GM18858 (cell line): Measurements from ENCODE around the gene CARMIL1.

Experiments used
- ATAC-seq: cut with Tn5 transposase; IDR thresholded peaks from one replicate; pipeline ENCODE4 v1.9.1; 2021; ENCODE audit not compliant: unreplicated experiment

The CARMIL1 gene

DNA sequence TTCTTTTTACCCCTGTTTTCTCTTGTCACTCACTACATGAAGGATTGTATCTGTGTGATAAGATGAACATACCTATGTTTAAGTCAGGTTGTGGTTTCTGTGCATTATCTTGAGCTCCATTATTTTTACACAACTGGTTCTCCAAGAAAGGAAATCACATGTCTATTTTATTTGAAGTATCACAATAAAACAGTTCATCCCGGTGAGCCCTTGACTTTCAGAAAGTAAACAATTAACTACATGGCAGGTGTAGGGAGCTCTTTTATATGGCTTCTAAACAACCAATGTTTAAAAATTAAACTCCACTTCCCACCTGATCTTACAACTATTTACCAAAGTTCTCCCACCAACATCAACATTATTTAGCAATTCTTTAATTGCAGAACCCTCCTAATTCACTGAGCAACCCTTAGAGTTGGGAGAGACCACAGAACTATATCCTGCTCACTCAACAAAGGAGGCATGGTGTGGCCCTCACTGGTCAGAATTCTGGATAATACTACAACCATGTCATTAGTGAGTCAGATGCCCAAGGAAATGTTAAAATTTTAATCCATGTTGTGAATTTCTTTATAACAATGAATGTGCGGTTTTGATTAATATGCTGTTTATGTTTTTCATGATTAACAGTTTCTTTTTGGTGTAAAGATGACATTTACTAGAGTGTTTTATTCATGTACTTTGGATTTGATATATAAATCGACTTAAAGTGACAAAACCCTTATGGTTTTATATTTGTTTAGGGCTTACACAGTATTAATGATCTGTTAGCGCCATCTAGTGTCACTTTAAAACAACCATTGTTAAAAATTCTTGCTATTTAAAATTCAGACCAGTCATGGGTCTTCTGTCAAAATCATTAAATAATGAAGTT is 322.9 kb downstream of the CARMIL1 start:
- ATAC-seq = no peak

DNA sequence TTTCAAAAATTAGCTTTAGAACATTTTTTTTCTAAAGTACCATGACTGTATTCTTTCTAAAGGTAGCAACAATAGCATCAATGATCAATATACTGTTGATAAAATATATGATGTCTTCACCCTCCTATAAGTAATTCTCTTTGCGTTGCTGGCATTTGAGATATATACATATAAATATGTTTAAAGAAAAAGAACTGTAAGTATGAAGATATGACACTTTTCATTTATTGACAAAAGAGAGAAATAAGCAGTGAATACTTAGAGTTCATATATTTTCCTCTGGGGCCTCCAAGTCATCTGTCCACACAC is 323.5 kb downstream of the CARMIL1 start:
- ATAC-seq = no peak

DNA sequence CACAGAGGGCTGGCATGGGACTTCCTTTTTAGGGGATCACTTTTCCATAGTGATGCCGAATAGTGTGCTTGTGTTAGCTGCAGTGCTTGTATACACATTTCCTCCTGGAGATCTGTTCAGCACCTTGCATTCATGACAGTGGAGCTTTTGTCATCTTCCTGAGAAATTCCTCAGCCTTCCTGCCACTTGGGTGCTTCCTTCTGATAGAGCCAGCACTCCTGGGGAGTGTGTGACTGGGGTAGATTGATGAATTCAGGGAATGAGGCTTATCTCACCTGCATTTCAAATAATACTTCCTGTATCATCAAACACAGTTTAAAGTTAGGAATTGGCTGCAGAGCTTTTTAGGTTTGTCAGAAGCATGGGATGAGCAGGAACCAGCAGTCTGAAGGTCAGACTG is 324.1 kb downstream of the CARMIL1 start:
- ATAC-seq = no peak

DNA sequence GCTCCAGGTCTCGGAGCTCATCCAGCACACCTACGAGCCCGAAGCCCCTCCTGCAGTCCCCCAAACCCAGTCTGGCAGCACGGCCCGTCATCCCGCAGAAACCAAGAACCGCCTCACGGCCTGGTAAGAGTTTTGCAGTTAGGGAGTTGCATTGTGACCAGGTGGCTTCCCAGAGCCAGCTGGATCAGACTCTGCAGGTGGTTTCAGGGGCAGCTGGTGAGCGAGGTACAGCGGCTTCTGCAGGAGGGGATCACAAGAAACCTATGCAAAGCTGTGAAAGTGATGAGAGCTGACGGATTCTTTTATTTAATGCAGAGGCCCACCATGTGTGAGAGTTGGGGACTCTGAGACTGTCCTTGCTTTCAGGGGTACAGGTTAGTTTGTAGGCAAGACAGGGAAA is 327.0 kb downstream of the CARMIL1 start:
- no peak for ATAC-seq

DNA sequence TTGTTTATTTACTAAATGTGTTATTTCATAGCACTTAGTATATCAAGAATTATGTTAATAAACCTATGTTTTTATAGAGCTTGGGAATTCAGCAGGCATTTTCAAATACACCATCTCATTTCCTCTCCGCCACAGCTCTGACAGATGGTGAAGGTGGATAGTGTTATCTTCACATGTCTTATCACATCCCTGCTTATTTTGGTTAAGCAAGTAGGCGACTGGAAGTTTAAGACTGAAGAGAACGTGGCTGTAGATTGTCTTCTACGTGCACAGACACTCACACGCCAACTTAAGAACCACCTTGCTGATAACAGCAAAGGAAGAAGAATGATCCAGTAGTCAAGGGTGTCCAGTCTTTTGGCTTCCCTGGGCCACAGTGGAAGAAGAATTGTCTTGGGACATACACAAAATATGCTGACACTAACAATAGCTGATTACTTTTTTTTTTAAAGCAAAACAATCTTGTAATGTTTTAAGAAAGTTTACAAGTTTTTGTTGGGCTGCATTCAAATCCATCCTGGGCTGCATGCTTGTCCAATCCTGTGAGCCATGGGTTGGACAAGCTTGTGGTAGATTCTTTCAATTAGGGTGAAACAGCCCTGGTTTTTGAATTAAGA is 329.5 kb downstream of the CARMIL1 start:
- no peak for ATAC-seq

DNA sequence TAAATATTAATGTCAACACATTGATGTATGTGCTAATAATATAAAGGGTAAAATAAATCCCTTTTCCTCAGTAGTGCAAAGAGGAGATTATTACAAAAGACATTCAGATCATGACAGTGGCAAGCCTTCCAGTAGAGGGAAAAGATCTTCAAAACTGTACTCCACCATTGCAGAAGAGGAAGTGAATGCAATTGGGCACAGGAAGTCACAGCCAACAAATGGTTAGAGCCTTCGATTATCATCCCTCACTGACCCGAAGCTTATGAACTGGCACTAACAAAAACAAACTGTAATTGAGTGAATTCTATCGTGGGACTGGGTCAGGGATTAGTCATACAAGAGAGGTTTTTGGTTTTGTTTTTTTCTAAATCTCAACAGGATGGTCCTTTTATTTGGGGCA is 333.5 kb downstream of the CARMIL1 start:
- ATAC-seq = no peak

DNA sequence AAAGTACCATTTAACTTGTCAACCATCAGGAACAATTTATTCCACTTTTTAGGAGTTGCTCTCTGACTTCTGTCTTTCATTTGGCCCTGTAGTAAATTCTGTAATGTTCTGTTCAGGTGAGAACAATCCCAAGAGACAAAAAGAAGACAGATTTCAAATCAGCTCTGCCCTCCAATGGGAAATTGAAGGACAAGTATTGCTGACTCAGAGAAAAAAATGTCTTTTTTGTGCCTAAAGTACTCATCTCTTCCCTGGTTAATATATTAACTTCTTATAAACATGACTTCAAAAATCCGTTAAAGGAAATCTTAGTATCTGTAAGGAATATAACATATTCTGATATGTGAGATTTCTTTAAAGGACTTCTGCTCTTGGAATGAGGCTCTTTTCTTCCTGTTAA is 334.2 kb downstream of the CARMIL1 start:
- no peak for ATAC-seq

DNA sequence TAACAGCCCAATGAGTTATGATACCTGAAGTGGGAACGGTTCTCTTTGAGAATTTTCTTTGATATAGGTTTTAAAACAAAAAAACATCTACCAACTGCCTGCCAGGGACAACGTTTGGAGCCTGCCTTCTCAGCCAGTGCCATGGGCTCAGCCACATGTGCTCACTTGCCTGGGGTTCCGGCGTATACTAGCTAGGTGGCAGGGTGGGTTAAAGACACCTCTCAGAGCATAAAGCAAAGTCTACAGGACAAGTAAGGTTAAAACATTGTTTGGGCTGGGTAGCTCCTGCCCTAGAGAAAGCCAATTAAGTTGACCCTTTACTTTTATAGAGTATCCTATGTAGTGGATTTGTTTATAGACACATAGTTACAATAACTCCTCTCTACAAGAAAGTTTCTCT is 334.9 kb downstream of the CARMIL1 start:
- ATAC-seq = no peak

DNA sequence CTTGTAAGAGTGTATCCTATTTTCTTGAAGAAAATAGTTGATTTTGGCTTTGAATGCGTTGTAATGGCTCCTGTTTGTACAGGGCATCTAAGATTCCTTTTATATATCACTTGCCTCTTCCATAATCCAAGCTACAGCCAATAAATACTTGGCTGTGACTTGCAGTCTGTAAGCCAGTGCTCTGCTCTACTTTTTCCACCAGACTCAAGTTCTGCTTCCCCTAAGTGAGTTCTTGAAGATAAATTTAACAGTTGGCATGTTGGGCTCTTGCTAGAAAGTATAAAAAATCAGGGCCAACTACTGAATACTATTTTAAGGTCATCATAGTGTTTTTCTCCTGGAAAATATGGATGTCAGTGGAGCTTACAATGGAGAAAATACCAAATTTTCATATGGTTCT is 336.3 kb downstream of the CARMIL1 start:
- ATAC-seq = no peak

DNA sequence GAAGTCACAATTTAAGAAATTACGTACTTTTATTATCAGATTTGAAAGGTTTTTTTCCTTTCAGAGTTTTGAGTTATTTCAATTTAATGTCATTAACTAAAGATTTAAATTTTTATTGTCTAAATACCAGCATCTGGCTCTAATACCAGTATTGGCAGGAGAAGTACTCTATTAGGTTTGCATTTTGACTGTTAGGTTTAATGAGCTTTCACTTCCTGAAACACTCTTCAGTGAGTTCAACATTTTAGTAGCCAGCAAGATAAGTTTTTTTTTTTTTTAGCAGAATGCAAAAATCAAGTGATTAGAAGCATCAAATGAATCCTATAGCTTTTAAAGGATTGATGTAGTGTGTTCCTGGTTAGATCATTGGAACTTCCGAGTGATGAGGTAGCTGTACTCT is 338.8 kb downstream of the CARMIL1 start:
- ATAC-seq = no peak

DNA sequence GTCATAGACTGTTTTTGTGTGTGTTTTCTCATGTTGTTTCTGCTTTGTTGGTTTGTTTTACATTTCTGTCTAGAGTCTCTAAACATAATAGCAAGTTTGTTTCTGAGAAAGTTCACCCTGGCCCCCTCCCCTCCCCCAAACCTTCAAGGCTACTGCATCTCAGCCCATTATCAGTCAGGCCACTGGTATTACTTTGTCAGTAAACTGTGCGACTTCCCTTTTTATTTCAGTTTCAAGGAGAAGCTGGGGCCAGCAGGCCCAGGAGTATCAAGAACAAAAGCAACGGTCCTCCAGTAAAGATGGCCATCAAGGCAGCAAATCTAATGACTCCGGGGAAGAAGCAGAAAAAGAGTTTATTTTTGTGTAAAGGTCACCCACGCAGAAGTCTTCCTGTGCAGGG is 340.0 kb downstream of the CARMIL1 start:
- no peak for ATAC-seq

DNA sequence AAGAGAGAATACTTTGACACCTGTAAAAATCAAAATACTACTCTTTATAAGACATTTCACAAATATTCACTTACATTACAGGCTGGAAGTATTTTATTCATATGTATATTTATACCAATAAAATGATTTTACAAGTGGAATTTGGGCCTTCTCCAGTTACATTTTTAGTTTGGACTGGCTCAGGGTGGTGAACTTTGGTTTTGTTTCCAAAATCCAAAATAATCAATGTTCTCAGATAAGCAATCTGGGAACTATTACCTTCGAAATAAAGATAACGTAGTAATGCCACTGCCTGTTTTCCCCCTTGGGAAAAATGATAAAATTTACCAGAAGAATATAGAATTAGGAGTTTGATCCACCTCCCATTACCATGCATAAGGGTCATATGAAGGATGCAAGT is 341.2 kb downstream of the CARMIL1 start:
- no peak for ATAC-seq

DNA sequence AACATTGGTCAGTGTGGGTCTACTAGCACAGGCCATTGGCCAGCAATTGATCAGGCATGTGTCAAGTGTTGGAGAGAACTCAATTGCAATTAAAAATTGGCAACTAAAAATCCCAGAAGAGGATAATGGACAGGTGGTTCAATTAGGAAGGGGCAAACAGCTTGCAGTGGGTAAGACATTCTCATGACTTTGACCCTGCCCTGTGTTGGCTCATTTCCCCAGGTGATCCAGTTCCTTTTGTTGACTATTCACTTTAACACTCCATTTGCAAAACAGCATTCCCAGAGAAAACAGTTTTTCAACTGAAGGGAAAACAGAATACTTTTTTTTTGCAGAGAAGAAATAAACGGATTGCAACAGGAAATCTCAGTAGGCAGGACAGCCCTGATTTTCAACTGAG is 343.9 kb downstream of the CARMIL1 start:
- no peak for ATAC-seq

DNA sequence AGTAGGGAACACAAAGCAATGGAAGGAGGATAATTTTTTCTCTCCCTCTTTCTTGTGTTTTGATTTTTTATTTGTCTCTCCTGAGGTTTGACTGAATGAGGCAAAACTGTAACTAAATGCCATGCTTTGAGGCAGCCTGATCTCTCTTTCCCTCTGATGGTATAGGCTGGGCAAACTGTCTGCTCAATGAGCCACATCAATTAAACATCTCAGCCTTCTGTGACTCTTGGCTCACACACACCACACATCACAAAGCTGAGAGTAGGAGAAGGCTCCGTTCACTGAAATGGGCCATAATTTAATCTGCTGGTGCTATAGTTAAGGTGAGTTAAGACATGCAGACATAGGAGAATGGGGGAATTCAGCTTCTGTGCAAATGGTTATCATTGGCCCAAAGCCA is 344.7 kb downstream of the CARMIL1 start:
- no peak for ATAC-seq

DNA sequence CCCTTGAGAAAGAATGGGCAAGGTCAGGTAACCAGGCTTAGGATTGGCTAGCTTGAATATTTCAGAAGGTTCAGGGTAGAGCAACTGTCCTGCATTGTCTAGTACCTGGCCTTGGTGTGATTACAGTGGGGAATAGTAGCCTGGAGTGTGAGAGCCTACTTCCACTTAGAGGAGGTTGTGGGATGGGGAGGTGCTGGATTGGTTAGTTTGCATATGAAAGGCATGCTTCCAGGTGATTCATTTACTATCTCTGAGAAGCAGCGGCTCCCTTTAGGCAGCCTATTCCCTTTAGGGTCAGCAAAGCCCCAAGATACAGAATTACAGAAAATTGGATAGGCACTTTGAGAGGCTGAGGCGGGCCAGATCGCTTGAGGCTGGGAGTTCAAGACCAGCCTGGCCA is 347.8 kb downstream of the CARMIL1 start:
- ATAC-seq = no peak

DNA sequence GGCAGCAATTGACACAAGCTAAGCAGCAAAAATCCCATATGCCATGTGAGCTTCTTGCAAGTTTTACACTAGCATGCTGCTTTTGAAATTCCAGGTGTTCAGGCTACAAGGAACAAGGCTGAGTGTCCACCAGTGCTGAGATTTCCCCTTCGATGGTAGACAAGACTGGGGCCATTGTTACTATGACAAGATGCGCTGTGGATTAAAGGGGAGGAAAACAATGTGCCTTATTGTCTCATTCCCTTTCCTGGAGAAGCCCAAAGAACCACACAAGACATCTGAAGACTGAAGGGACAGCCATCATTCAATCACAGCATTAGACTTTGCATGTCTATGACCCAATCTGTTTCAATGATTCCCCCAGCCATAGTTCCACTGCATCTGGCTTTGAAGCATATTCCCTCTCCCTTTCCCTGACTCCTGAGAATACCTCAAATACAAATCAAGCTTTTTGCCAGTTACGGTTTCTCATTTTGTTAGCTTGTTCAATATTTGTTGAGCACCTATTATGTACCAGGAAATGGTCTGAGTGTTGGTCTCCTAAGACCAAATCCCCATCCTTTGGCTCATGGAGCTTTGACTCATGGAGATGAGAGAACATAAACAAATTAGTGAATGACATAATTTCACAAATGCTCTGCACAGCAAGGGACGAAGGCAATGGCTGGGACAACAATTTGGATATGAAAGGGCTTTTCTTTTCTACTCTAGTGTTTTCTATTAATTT is 349.5 kb downstream of the CARMIL1 start:
- no peak for ATAC-seq

DNA sequence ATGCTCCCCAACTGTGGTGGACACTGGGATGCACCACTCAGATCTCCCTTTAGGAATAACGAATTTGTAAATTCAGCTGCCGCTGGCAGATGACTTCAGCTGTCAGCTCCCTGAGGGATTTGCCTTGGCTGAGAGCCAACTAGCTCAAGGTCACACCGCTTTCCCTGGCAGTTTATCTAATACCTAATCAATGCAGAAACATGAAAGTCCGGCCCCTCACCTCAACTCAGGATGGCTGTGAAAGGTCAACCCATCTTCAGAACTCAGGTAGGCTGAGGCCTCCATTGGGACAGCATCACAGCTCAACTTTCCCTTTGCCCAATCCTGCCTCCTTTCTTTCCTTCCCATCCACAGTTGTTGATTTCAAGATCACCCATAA is 350.0 kb downstream of the CARMIL1 start:
- ATAC-seq = no peak

DNA sequence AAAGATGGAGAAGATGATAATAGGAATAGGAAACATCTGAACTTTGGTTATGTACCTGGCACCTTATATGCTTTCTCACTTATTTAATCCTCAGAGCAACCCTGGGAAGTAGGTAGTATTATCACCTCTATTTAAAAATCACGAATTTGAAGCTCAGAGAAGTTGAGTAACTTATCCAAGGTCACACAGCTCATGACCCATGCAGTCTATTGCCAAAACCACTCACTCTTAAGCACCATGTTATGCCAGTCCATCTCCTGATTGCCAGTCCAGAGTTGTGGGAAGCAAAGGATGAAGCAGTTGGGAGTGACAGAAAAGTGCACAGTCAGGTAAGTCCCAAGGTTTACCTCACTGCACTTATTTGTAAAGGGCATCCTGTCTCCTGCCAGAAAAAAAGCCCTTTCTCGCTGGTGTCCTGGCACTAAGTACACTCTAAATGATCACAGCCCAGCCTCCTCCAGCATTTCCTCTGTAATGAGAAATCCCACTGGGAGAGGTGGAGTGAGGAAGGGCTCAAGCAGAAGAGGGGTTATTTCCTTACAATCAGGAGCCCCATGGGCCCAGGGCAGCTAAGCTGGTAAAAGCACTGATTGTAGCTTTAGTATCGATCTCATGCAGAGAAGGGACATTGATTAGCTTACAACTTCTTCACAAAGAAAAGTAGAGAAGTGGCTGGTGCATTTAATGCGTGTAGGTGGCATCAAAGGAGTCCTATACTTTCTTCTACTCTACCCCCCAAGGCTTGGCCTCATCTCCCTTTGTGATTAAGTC is 351.5 kb downstream of the CARMIL1 start:
- no peak for ATAC-seq

DNA sequence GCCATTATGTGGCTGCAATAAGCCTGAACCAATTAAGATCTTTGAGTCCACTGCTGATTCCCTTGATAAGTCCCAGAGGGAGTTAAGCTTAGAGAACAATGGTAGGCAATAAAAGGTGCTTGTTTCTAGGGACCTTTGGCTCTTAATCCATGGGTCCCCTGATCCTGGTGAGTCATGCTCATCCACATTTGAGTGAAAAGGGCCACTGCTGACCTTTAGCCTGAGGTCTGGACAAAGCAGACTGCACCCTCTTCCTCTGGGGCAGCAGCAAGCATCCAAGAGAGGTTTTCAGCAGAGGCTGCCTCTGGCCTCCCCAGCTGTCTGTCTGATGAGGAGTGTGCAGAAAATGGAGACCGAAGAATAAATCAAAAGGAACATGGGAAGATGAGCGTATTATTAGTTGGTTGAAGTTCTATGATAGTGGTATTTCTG is 356.7 kb downstream of the CARMIL1 start:
- ATAC-seq = no peak

DNA sequence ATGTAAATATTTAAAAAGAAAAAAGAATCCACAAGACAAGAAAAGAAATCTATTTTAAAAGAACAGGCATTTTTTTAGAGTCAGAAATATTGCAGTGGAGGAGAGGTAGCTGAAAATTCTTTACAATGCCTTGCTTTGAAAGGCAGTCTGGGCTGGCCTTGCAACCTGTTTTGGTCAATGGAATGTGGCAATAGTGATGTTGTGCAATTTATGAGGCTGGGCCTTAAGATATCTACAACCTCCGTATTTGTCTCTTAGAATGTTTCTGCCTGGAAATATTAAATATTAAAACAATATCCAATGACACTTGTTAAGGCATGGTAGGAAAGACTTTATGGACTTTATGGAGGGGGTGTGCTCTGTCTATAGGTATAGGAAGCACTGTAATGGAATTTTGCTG is 358.0 kb downstream of the CARMIL1 start:
- no peak for ATAC-seq

DNA sequence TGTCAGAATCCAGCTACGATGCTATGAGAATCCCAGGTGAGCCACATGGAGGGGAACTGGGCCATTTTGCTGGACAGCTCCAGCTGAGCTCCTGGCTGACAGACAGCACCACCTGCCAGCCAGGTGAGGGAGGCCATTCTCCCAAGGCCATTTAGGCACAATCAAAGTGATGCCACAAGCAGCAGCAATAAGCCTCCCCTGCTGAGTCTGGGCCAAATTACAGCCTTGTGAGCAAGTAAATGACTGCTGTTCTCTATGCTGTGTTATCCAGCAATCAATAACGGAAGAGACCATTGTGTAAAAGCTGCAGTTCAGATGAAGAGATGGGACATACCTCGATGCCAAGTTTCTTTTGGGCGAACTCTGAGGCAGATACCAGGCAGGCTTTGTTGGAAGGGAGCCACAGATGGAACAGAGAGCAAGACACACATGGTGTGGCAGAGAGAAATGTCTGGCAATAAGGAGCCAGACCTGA is 358.8 kb downstream of the CARMIL1 start:
- ATAC-seq = no peak
